Skin epidermis (tissue), 12 donors: ENCODE measurements around the gene CALHM3.

Experiments used
- H3K27ac ChIP-seq, 21 experiments: fragments of 200-600 bp; sonication (generic) in 11 of 21; one replicate each; pipeline ENCODE4 v1.5.0; 2020; ENCODE audit warnings: mild to moderate bottlenecking in 3 of 21, inconsistent platforms in 2 of 21, moderate library complexity in 2 of 21
- H3K4me3 ChIP-seq, 7 experiments: fragments of 200-600 bp; sonication (generic) in 2 of 7; one replicate each; pipeline ENCODE4 v1.5.0; 2020; ENCODE audit warnings: inconsistent platforms in 2 of 7, mild to moderate bottlenecking in 2 of 7, moderate library complexity in 1 of 7

The CALHM3 gene

DNA sequence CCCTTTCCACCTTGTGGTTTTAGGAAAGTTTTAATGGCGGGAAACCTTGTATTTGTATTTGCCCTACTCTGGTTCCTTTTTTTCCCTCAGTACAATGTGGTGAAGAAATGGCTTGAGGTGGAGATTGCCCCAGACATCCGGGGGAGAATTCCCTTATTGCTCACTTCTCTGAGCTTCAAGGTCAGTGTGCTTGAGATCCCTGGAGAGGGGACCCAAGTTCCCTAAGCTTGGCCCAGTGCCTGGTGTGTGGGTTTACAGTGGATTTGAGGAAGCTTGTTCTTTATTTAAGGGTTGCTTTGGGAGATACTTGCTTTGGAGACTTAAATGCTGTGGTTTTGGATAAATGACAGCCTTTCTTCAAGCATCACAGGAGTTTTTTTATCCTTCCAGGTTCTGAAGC is 45.2 kb downstream of the CALHM3 start:
- Histone ChIP-seq H3K4me3 (no peak overlapping the region), H3K27ac (no peak overlapping the region)

- Histone ChIP-seq H3K4me3 (no peak overlapping the region), H3K27ac (no peak overlapping the region)
These were observed 47.1 kb downstream of the CALHM3 start for GRCh38 chr10:103431902-103432301.

DNA sequence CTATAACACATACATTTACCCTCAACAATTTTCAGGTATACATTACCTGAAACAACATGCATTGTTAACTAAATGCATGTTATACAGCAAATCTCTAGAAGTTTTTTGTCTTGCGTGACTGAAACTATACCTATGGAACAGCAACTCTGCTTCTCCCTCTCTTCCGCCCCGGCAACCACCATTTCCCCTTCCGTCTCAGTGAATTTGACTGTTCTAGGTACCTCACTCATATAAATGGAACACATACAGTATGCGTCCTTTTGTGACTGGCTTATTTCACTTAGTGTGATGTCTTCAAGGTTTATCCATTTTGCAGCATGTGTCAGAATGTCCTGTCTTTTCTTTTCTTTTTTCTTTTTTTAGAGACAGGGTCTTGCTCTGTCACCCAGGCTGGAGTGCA is 49.4 kb downstream of the CALHM3 start:
- H3K4me3 ChIP-seq = no peak overlapping the region
- H3K27ac ChIP-seq = peak overlapping the region in 1 of 21 experiments; percentile 23

DNA sequence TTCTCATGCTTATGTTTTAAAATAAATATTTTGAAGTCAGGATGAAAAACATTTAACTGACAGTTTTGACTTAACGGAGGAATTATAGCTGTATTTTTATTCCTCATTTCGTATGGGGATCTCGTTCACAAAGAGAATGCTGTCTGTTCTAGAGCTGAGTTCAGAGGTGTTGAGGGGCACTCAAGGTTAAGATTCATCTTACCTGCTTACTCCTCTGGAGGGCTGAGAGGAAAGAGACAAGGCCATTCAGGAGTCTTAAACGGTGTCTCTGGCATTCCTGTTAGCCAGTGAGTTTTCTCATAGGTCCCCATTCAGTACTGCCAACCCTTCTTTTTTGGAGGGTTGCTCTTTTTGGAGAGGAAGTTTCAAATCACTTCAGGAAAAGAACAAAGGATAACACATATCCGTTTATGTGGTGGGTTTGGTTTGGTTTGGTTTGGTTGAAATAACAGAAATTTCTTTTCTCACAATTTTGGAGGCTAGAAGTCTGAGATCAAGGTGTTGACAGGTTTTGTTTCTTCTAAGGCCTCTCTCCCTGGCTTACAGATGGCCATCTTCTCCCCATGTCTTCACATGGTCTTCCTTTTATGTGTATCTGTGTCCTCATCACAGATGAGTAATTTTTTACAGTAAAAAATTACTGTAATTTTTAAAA is 49.9 kb downstream of the CALHM3 start:
- Histone ChIP-seq H3K4me3 (no peak overlapping the region), H3K27ac (peak overlapping the region in 1 of 21 experiments; percentile 23)

GRCh38 chr10:103427866-103428265 is 51.2 kb downstream of the CALHM3 start:
- no peak overlapping the region for H3K27ac ChIP-seq
- H3K4me3 ChIP-seq = no peak overlapping the region

DNA sequence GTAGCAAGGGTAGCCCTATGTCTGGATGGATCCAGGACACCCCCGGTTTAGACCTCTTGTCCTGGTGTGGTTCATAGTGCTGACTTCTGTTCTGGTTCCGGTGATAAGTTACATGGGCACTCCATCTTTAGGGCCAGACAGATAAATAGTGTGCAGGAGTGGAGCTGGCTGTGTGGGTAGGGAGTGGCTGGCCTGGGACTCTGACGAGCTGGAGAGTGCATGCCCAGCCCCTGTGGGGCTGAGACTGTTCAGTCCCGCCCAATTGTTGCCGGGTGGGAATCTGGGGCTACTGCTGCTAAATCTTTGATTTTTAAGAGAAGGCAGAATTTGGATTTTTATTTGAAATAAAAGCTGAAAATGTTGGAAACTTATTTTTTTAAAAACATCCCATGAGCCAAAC is 55.3 kb downstream of the CALHM3 start:
- no peak overlapping the region for H3K4me3 ChIP-seq
- H3K27ac ChIP-seq = no peak overlapping the region
